GM03348 (cell line): ENCODE results near the gene REEP2.

Source experiments
- DNase-seq: peaks from one replicate; pipeline ENCODE4 v3.0.0; 2012; ENCODE audit warnings: low spot score

The REEP2 gene

GRCh38 chr5:138448481-138449398 lies 9.9 kb downstream of the REEP2 start:
- DNase-seq, result no peak

GRCh38 chr5:138449501-138450239 lies 10.8 kb downstream of the REEP2 start:
- peak; percentile 96 for DNase-seq

GRCh38 chr5:138450971-138451370 lies 12.1 kb downstream of the REEP2 start:
- no peak for DNase-seq

GRCh38 chr5:138452720-138453119 lies 13.9 kb downstream of the REEP2 start:
- DNase-seq, result no peak

GRCh38 chr5:138453590-138453989 lies 14.7 kb downstream of the REEP2 start:
- DNase-seq, result no peak

GRCh38 chr5:138454121-138454520 lies 15.3 kb downstream of the REEP2 start:
- DNase-seq, result no peak

GRCh38 chr5:138455232-138455930 lies 16.5 kb downstream of the REEP2 start:
- DNase-seq, result no peak

GRCh38 chr5:138457531-138458275 lies 18.8 kb downstream of the REEP2 start:
- DNase-seq, result no peak

GRCh38 chr5:138458384-138458783 lies 19.5 kb downstream of the REEP2 start:
- no peak for DNase-seq

GRCh38 chr5:138458856-138459255 lies 20.0 kb downstream of the REEP2 start:
- DNase-seq, result no peak

- DNase-seq, result no peak
Observed at GRCh38 chr5:138459311-138459933, 20.6 kb downstream of the REEP2 start.

GRCh38 chr5:138460032-138460693 lies 21.3 kb downstream of the REEP2 start:
- DNase-seq, result no peak

GRCh38 chr5:138461343-138462125 lies 22.7 kb downstream of the REEP2 start:
- peak; percentile 87 for DNase-seq

- DNase-seq, result no peak
Observed at GRCh38 chr5:138463419-138464007, 24.7 kb downstream of the REEP2 start.

- peak; percentile 98 for DNase-seq
Observed at GRCh38 chr5:138464008-138464387, 25.1 kb downstream of the REEP2 start.

GRCh38 chr5:138464388-138465260 lies 25.8 kb downstream of the REEP2 start:
- DNase-seq, result peak; percentile 96

- peak; percentile 93 for DNase-seq
Observed at GRCh38 chr5:138465261-138466124, 26.6 kb downstream of the REEP2 start, which contains the start of gene EGR1. Gene EGR1, plus strand, starts transcription at chr5:138465479. Its CDS starts 283 bp downstream, at chr5:138465762.
